K562 treated with DMSO at 1 percent for 48 hours (cell line): ENCODE results near the gene MAML1. TPM values are rescaled to one million over a fixed set of nuclear protein-coding genes. Genes with fewer than 3 reads are reported as not detected.

ENCODE experiments used
- total RNA-seq: library from RNA; unstranded; fragments of 300-600 nt; gene quantifications from 2 replicates; pipeline ENCODE4 v1.2.3, GENCODE V29; 2022; ENCODE audit warnings: low replicate concordance; ENCODE audit errors: extremely low read depth

The MAML1 gene
- total RNA-seq: not detected in 2 replicates

GRCh38 chr5:179732412-179732917 lies at the start of gene MAML1:
Gene MAML1, plus strand, starts transcription at chr5:179732822. Its CDS starts 291 bp downstream, at chr5:179733113.

GRCh38 chr5:179698935-179699615 lies 33.5 kb upstream of the MAML1 start, which contains the start of gene CANX:
Gene CANX, plus strand, starts transcription at chr5:179698967. Its CDS starts 6,715 bp downstream, at chr5:179705682.

GRCh38 chr5:179793468-179794139 lies 61.0 kb downstream of the MAML1 start, which contains the start of gene LTC4S:
Gene LTC4S, plus strand, starts transcription at chr5:179793986. Its CDS starts 95 bp downstream, at chr5:179794081.

GRCh38 chr5:179806250-179807048 lies 73.8 kb downstream of the MAML1 start, which contains the start of gene MGAT4B:
Gene MGAT4B, minus strand, starts transcription at chr5:179806866. Its CDS starts 283 bp downstream, at chr5:179806583.

GRCh38 chr5:179820483-179821297 lies 88.1 kb downstream of the MAML1 start, which contains the start of gene SQSTM1:
Gene SQSTM1, plus strand, starts transcription at chr5:179820905. Its CDS starts 32 bp downstream, at chr5:179820937.

Other genes with a start within 250 kb of the MAML1 start
- gene RUFY1, start 182.3 kb upstream of the MAML1 start, total RNA-seq: not detected in 2 replicates
- not detected in 2 replicates for gene HNRNPH1, start 109.2 kb upstream of the MAML1 start, total RNA-seq
- gene CBY3, start 51.8 kb upstream of the MAML1 start, total RNA-seq: not detected in 2 replicates
- 673 TPM in 1 of 2 replicates, not detected in the other for gene CANX, start 33.9 kb upstream of the MAML1 start, total RNA-seq
- not detected in 2 replicates for gene LTC4S, start 61.2 kb downstream of the MAML1 start, total RNA-seq
- not detected in 2 replicates for gene MGAT4B, start 74.0 kb downstream of the MAML1 start, total RNA-seq
- 1,536 TPM in 1 of 2 replicates, not detected in the other for gene SQSTM1, start 88.1 kb downstream of the MAML1 start, total RNA-seq
- gene MRNIP, start 126.0 kb downstream of the MAML1 start, total RNA-seq: not detected in 2 replicates
- not detected in 2 replicates for gene TBC1D9B, start 175.1 kb downstream of the MAML1 start, total RNA-seq